Kidney tubule cell (primary cell): ENCODE results near the gene DTX1.

Source experiments
- DNase-seq: peaks from one replicate; pipeline ENCODE4 v3.0.0-alpha.2; 2018; ENCODE audit warnings: low spot score

The DTX1 gene

DNA sequence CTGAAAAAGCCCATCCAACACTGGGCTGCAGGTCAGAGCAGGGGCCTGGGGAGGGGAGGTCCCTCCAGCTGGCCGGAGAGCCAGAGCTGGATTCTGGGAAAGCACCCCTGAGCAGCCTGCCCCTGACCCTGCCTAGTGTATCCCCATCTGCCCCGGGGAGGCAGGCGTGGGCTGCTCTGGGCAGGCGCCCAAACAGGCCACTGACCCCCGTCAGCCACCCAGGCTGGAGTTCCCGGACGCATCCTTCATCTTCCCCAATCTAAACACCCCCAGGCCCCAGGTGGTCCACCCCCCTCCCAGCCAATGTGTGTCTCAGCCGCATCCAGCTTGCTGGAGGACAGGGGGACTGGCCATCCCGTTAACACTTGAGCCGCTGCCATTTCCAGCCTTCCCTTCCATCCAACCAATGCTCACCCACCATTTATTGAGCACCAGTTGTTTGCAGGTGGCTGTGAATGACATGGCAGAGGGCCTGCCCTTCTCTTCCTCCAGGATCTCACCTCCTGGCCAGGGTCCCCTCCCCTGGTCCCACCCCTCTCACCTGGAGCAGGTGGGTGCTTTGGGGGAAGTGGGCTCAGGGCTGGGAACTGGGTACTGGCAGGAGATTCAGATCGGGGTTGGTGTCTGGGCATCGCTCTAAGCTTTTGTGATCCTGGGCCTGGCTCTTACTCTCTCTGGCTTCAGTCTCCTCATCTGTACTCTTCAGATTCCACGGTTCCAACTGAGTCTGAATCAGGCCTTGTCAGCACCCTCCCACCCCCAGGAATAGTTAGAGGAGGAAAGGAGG lies 743 bp upstream of the DTX1 start:
- DNase-seq, result no peak

DNA sequence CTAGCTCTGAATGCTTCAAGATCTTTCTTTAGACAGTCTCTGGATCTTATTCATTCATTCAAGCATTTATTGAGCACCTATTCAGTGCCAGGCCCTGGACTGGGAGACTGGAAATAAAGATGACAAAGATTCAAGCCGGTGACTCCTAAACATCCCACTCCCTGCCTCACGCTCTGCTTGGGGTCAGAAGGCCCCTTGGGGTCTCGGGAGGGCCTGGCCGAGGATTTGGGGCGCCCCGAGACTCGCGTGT lies 224 bp upstream of the DTX1 start:
- DNase-seq, result no peak

- DNase-seq, result no peak
These were observed 1.3 kb downstream of the DTX1 start for GRCh38 chr12:113057565-113058485.

- DNase-seq, result no peak
These were observed 2.0 kb downstream of the DTX1 start for GRCh38 chr12:113058553-113058952.

GRCh38 chr12:113059071-113059595 lies 2.6 kb downstream of the DTX1 start:
- DNase-seq, result no peak

GRCh38 chr12:113060336-113060960 lies 3.9 kb downstream of the DTX1 start:
- DNase-seq, result no peak

- no peak for DNase-seq
These were observed 4.6 kb downstream of the DTX1 start for GRCh38 chr12:113061061-113061694.

GRCh38 chr12:113062502-113063395 lies 6.2 kb downstream of the DTX1 start:
- no peak for DNase-seq

DNA sequence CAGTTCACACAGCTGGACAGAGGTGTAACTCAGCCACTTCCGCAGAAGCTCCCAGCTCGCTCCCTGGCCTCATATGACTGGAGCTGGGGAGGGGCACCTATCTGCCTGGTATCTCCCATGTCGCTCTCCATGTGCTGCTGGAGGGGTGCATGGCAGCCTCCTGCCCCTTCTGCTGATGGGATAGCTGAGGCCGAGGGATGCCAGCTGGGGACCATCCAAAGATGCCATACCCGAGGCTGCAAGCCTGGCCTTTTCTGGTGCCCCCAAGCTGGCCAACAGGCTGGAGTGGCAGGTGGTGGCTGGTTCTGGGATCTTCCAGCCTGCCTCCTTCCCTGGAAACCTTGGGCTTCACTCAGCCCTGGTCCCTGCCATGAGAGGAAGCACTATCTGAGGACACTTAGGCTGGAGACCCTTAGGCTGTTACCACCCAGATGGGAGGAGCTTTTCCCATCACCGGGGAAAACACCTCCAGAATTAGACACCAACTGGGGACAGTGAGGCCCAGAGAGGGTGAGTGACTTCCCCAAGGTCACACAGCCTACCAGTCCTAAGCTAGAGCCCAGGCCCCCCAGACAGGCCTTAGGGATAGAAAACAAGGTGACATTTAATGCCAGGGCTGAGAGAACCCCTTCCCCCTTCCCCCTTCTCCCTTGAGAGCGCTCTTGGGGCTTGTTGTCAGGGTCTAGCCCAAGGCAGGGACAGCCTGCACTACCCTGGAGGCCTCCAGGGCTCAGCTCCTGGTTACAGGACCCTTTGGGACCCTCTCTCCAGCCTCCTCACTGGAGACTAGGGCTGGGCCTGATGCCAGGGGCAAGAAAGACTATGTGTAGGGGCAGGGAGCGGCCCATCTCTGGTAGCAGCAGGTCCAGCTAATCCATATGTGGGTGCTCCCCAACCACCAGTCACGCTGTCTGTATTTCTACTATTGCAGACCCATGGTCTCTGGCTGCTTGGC lies 7.1 kb downstream of the DTX1 start:
- no peak for DNase-seq

- DNase-seq, result no peak
These were observed 8.0 kb downstream of the DTX1 start for GRCh38 chr12:113064395-113065125.

DNA sequence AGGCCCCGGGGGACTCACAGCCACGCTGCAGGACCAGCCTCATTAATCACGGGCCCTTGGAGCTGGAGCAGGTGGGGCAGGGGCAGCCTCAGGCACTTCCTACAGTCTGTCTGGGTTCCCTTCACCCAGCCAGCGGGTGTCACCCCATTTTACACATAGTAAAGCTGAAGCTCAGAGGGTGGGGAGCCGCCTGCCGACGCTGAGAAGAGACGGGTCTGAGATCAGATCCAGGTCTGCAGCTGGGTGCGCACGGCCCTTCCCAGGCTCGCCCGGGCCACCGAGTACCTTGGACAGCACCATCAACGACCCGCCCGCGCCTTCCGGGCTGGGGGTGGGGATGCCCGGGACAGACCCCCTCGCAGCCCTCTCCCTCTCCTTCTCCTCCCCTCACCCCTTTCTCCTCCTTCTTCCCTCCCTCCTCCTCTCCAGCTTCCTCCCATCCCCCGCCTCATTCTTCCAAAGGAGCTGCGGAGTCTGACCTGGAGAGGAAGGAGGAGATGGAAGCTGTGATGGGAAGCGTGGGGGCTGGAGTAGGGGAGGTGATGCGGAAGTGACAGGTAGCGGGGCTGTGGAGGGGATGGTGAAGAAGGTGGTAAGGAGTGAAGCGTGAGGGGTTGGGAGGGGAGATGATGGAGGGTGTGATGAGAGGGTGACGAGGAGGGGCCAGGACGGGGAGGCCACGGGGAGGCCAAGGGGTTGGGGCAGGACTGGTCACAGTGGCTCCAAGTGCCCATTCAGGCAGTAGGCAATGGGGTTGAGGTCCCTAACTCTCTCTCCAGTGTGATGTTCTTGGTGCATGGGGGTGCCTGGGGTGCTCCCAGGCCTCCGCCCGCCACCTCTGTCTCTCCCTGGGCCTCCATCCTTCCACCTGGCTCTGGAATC lies 8.8 kb downstream of the DTX1 start:
- peak; percentile 3 for DNase-seq

DNA sequence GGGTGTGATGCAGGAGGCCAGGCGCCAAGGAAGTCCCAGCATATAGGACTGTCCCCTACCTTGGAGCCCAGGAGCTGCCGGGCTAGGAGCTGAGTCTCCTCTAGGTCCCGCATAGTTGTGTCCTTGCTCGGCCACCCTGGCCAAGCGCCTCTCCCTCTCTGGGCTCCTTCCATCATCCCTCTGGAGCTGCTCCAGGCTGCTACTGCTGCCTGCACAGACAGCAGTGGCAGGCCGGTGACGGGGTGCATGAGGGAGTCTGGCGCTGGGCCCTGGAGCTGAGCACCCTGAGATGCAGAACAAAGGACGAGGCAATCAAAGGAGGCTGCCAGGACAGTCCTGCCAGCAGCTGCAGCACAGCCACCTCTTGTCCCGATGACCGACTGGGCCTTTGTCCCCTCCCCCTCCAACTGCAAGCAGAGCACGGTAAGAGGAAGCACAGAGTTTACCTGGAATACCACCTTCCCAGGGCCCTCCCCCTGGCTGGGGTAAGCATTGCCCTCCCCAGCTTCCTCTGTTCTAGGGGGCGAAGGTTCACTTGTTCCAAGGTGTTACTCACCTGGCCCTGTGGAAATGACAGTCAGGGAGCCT lies 10.4 kb downstream of the DTX1 start:
- no peak for DNase-seq

GRCh38 chr12:113067987-113068935 lies 11.7 kb downstream of the DTX1 start:
- no peak for DNase-seq

DNA sequence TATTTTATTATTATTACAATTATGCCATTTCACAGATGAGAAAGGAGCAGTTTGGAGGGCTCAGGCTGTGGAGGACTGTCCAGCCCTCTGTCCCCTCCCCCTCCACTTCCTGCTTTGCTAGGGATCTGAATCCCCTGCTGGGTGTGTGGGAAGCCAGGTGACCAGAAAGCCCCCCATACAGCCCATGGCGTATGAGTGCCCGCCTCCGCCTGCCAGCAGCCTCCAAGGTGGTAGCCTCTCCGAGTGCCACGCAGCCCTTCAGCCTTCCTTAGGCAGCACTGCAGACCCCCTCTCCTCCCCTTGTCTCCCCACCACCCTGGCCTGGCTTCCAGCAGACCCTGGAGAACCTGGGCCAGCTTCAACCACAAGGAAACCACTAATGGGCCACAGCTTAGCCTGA lies 12.6 kb downstream of the DTX1 start:
- DNase-seq, result no peak

- DNase-seq, result no peak
These were observed 13.2 kb downstream of the DTX1 start for GRCh38 chr12:113069751-113070116.

DNA sequence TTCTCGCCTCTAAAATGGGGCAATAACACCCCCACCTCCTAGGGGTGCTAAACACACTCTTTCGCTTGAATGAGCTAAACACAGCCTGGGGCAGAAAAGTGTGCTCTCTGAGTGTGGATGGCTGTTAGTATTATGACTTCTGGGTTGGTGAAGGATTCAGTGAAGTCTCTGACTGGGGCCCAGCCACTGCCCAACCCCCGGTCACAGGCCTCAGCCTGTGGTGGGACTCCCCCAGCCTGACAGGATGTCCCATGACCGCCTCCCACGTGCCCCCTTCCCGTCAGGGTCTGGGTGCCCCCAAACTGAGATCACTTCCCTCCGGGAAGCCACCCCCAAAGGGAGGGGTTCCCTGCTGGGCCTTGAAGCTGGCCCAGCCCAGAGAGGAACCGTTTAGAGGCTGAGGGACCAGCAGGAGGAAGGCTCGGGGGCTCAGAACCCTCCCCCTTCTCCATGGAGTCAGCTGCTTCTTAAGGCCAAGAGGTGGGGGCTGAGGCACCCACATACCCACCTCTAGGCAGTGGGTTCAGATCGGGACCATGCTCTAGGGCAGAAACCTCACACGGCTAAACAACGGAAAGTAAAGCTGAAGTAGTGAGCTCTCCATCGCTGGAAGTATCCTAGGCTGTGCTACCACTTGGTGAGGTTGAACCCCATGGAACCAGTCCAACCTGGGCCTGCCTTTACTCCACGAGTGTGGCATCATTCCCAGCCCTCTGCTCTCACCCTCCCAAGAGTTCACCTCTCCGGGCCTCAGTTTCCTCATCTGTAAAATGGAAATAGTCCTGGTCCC lies 13.8 kb downstream of the DTX1 start:
- no peak for DNase-seq
